Measurements from ENCODE around the gene GRM8.

- TF ChIP-seq CTCF (IDR thresholded peaks at IDR 0.05) (no peak), POLR2A (IDR thresholded peaks at IDR 0.05) (no peak), EP300 (IDR thresholded peaks at IDR 0.05) (no peak)
Observed at GRCh38 chr7:126959649-126960048, 293.1 kb downstream of the GRM8 start.

Measured in stomach (tissue), 4 donors.